NCI-H82 (cell line): ENCODE measurements around the gene TPRG1L.

Experiments used
- DNase-seq: peaks from one replicate; lab custom pipeline; 2025; lab: John Stamatoyannopoulos, UW

TPRG1L gene

DNA sequence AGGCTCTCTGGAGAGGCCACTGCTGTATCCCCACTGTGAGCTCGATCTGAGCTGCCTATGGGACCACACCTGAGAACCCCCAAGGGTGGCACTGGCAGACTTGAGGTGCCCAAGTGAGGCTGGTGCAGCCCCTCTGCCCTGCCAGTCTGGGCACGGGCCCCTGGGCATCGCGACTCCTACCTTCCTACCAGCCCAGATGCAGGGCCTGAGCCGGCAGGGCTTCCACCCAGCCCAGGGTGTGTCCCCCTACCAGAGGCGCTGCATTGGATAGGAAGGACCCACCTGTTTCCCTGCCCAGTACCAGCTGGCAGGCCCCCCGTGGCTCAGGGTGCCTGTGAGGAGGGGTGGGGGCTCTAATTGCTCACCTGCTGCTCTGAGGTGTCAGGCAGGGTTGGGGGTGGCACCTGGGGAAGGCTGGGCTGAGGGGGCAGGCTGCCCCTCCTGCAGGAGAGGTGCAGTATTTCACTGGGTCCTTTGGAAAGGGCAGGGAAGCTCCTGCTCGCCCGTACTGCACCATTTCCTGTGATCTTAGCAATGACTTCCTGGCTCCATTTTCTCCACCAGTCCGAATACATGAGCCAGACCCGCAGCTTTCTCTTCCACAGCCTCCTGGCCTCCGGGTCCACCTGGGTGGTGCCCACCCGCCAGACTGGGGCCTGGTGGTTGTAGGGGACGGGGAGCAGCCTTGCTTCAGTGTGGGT is 39.3 kb downstream of the TPRG1L start:
- no peak for DNase-seq

GRCh38 chr1:3664700-3665375 is 40.0 kb downstream of the TPRG1L start:
- no peak for DNase-seq

- DNase-seq, result no peak
These were observed 43.3 kb downstream of the TPRG1L start for GRCh38 chr1:3668148-3668547.

- DNase-seq, result peak; percentile 59
These were observed 43.9 kb downstream of the TPRG1L start for GRCh38 chr1:3668585-3669300.

DNA sequence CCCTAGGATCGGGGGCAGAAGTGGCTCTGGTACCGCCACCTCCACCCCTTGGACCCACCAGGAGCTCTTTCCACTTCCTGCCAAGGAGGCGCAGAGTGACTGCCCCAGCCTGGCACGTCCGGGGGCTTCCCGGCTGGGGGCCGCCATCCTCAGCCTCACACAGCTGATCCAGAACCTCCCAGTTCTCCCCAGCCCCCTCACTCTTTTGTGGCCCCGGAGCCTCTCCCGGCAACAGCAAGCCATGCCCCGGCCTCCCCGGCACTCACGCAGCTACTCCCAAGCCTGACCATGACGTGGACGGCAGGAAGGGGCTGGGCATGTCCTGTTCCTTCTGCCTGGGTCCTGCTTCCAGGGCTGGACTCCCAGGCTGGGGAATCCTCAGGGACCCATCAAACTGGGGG is 44.6 kb downstream of the TPRG1L start:
- DNase-seq, result no peak

DNA sequence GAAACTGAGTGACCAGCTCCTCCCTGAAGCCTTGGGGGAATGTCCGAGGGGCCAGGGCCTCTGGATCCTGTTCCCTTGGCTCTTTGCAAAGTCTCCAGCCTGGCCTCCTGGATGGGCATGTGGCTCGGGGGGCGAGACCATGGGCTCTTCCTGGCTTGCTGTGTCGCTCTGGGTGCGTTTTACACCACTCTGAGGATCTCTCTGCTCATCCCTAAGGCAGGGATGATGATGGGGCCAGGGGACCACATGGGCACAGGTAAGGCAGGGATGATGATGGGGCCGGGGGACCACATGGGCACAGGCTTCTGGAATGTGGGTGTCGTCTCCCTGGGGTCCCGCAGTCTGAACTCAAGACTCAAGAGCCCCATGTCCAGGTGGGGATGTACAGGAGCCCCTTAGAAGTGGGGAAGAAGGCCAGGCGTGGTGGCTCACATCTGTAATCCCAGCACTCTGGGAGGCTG is 45.2 kb downstream of the TPRG1L start:
- DNase-seq, result no peak

GRCh38 chr1:3670823-3671265 is 46.0 kb downstream of the TPRG1L start:
- no peak for DNase-seq

DNA sequence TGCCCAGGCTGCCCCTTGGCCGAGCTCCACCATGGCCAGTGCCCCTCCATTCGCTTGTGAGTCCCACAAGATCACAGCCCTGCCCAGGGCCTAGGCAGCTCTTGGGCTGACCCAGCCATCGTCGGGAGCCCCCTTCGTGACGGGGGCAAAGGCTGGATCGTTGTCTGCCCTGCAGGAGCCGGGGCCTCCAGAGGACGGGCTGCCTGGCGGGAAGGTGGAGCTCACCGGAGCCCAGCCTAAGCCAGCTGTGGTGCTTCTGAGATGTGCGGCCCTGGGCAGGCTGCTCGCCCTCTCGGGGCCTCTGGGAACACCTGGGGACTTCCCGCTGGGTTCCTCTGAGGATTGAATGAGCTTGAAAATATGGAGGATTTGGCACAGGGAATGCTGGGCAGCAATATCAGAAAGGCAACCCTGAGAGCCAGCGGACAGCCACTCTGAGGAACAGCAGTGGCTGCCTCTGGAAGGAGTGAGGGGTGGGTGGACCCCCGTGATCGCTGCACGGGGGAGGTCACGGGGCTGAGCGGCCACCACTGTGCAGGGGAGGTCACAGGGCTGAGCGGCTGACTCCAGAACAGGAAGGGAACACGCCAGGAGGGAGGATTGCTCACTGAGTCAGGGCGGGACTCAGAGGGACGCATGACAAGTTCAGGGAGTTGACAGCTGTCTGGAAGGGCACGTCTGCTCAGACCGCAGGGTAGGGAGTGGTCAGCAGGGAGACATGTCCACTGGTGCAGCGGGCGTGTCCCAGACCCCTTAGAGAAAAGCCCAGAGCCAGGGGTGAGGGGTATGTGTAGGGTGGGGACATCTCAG is 46.8 kb downstream of the TPRG1L start:
- no peak for DNase-seq

GRCh38 chr1:3672231-3672970 is 47.6 kb downstream of the TPRG1L start:
- no peak for DNase-seq

DNA sequence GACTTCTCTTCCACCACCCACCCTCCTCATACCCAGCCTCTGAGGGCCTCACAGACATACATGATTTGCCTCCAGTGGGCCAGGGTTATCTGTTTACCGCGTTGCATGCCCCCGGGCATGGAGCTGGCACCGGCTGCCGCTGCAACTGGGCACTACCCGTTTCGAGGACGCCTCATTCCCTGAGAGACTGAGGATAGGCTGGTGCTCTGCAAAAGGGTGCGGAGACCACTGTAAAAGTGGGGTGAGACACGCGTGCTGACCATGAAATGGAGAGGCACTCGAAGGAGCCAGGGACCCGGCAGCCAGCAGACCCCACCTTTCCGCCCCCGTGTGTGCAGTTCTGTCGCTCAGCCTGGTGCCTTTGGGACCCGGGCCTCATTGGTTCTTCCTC is 48.2 kb downstream of the TPRG1L start:
- DNase-seq, result no peak

DNA sequence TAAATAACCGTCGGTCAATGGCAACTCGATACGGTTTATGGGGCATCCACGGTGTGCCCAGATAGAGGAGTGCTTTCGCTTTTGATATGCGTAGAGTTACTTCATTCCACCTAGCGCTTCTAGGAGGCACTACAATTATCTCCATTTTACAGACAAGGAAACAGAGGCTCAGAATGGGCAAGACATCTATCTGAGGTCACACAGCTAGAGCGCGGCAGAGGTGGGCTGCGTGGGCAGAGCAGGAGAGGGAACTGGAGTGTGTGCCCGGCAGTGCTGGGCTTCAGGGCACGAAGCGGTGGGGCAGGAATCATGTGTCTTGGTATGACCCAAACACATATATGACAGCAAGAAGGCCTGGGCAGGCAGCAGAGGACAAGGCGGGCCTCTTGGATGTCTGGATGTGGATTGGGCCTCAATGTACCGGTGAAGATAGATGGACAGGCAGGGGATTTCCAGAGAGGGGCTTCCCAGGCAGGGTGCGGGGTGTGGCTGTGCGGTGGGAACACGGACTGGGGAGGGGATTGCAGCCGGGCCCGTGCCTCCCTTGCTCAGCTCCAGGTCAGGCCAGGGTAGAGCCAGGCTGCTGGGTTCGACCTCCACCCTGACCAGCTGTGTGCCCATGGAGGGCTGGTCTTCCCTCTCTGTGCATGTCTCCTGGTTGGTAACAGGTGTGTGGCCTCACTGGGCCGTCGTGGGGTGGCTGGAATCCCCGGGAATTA is 48.7 kb downstream of the TPRG1L start:
- DNase-seq, result no peak

DNA sequence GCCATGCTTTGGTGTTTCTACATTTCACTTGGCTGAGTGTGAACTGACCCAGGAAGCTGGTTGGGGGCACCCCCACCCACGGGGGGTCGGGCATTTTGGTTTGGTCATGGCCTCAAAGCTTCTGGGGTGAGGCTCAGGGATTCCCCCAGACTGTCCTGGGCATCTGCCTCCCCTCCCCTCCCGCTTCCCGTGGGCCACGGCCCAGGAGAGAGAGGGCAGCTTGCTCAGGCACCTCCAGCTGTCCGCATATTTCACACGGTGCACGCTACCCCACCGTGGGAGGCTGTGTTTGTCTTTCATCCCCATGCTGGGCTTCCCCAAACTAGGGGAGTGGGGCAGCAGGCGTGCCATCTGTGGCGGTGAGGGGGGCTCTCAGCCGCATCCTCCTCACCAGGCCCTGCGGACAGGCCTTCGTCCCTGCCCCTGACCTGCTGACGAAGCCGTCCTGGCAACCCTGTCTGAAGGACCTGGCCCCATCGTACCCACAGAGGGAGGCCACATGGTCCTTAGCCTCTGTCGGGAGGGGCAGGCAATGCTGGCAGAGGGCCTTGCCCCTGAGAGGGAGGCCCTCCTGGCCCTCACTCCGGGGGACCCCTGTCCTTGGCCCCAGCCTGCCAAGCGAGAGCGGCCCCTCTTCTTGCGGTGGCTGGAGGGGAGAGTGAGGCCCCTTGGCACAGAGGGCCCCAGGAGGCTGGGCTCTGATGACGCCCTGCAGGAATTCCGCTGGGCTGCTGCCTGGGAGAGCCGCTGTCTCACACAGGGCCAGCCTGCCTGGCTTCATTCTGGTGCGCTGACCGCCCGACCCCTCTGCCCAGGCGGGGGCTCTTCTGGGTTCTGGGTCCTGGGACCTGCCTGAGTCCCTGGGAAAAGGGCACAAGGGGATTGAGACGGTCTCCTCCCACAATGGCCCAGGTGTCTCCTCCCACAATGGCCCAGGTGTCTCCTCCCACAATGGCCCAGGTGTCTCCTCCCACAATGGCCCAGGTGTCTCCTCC is 49.6 kb downstream of the TPRG1L start:
- DNase-seq, result no peak

DNA sequence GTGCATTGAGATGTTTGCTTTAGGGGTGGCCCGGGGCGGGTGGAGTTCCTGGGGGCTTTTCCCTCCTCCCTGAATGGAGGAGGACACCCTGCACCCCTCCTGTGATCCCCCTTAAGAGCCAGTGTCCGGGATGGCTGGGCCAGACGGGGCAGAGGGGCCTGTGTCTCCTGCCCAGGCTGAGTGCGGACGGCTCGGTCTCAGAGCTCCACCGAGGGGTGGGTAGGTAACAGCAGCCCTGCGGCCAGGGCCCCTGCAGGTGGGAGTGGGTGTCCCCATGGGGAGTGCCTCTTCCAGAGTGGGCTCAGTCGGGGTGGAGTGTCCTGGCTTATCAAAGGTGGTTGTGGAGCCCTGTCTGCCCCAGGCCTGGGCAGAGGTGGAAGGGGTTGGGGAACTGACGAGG is 50.6 kb downstream of the TPRG1L start:
- no peak for DNase-seq

DNA sequence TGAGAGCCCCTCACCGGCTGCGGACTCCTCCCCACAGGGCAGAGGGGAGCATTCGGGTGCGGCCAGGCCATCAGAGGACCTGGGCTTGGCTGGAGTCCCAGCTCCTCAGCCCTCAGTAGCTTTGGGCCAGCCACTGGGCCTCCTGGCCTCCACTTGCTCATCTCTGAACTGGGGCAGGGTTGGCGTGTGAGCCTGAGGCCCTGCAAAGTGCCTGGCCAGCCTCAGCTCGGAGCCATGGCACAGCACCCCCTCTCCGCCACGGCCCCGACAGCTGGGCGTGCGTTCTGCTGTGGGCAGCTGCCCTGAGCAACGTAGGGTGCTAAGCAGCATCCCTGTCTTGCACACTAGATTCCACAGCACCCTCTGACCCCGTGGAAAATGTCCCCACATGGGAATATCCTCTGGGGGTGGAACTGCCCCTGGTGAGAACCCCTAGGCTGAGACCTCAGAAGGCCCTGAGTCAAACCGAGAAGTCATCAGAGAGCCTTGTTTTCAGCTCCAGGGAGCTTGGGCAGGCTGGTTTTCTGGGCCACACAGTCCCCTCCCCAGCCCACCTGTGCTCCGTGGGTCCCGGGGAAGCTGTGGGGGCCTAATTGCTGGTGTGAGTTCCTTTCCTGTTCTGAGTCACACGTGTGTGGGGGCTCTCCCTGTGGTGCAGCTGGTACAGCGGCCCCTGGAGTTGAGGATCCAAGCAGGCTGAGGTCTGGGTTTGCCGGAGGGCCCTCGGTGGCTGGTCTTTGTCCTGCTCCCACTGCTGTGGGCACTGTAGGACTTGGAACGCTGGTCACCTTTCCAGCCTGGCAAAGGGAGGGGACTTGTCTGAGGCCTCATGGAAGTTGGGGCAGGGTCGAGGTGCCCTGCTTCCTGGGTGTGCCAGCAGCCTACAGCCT is 52.0 kb downstream of the TPRG1L start:
- DNase-seq, result no peak

DNA sequence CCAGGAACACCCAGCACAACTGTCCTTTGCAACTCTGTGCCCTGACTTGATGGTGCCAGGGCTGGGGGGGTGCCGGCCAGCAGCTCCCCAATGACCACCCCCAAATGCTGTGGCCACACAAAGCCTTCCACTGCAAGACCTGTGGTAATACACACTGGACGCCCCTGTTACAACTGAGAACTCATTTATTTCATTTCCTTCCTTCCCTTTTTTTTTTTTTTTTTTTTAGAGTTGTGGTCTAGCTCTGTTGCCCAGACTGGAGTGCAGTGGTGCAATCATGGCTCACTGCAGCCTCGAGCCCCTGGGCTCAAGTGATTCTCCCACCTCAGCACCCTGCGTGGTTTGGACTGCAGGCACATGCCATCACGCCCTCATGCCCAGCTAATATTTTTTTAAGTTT is 52.7 kb downstream of the TPRG1L start:
- no peak for DNase-seq

- DNase-seq, result no peak
These were observed 53.7 kb downstream of the TPRG1L start for GRCh38 chr1:3678361-3679097.

DNA sequence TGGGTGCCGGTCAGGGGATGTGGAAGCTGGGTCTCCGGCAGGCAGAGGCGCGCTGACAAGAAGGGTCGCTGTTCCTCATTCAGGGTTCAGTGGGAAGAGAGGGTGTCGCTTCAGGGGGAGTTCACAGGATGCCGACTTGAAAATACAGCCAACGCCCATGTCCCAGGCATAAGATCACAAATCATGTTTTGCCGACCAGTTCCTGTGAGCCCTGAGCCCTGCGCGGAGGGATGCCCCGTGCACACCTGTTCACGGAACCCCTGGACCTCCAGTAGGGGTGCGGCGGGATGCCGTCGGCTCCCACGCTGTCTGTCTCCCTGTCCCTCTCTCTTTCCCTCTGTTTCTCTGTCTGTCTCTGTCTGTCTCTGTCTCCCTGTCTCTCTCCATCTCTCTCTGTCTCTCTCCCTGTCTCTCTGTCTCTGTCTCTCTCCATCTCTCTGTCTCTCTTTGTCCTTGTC is 54.3 kb downstream of the TPRG1L start:
- no peak for DNase-seq
